NCI-H526 treated with DMSO at 0.1 percent for 48 hours (cell line): ENCODE measurements around the gene DOCK9.
"Not testable (repeated sequence)": the region's sequence is repeated elsewhere in the genome, so short reads cannot be mapped to it uniquely, and the experiment has no call there.

ENCODE experiments used
- DNase-seq: peaks from one replicate; lab custom pipeline; 2025; lab: John Stamatoyannopoulos, UW

Gene DOCK9

DNA sequence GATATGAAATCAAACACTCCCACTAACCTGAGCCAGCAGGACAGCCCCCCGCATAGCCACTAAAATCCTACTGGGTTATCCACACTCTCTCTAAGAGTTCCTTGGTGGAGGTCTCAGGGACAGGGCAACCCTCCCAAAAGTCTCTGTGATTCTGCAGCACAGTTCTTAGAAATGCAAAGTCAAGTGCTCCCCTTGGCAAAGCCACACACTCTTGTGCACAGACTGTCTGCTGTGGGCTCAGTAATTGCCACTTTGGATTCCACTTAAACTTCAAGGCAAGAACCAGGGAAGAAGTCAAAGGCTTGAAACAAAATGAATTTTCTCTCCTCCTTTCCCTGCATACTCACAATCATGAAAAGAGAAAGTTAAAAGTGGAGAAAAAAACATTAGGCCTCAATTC is 61.5 kb downstream of the DOCK9 start:
- no peak for DNase-seq

GRCh38 chr13:98915981-98916380 is 61.9 kb downstream of the DOCK9 start:
- no peak for DNase-seq

- no peak for DNase-seq
These were observed 62.3 kb downstream of the DOCK9 start for GRCh38 chr13:98915563-98915962.

GRCh38 chr13:98913741-98914140 is 64.1 kb downstream of the DOCK9 start:
- no peak for DNase-seq

- no peak for DNase-seq
These were observed 65.0 kb downstream of the DOCK9 start for GRCh38 chr13:98912846-98913245.

- no peak for DNase-seq
These were observed 67.3 kb downstream of the DOCK9 start for GRCh38 chr13:98910501-98910951.

DNA sequence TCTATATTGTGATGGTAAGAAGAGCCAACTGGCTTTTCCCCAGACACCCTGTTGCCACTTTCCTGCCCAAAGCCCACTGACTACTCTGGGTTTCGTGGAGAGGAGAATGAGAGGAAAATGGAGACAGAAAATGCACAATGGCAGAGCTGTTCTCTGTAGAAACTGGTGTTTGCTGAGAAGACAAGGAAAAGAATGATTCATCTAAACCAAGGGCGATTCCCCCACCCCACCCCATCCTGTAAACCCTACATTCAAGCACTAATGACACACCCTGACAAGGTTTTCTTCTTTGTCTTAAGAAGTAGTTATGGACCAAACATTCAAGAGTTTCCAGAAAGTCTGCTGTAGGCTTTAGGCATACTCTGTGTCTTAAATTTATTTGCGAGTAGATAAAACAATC is 68.8 kb downstream of the DOCK9 start:
- DNase-seq, result no peak

DNA sequence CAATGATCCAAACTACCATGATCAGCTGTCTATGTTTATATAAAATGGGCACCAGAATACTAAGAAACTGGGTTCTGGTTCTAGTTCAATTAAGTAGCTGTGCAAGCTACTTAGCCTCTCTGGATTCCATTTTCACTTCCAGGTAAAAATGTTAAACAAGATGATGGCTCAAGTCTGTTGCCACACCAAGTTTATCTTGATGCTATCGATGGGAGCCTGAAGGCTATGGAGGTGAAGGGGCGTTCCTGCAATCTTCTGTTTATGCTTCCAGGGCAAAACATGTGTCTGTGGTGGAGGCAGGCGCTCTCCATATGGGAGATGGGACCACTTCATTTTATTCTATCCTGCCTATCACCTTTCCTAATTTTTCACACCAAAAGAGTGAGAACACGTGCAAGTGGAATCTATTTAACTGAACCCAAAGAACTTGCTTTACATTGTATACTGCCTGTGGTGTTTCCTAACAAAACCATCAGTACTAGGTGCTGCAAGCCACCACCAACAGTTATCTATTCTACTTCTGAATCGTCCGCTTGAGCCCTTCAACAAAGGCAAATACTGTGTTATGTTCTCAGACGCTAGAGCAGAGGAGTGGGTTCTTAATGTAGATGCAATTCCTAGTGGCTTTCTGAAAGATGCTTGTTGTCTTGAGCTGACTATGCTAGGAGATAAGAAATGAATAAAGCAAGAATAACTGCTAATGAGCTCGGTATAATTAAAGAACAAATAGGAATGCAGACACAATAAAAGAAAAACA is 70.9 kb downstream of the DOCK9 start:
- DNase-seq, result no peak

GRCh38 chr13:98905199-98905598 is 72.7 kb downstream of the DOCK9 start:
- DNase-seq, result no peak

- no peak for DNase-seq
These were observed 77.4 kb downstream of the DOCK9 start for GRCh38 chr13:98900442-98900841.

DNA sequence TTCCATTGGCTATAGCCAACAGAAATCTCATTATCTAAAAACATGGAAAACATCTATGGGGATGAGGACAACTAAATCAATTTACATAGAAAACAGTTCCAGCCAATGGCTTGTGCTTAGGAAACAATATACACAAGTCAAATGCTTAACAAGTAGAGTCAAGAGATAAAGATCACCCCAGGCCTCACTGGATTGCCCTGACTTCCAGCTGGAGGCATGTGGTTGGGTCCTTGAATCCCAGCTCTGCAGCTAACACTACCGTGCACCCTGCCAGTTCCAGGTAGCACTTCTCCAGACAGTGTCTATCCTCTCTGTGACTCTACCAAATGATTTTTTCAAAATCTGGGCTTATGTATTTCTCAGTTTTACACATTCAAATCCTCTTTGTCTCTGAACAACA is 80.2 kb downstream of the DOCK9 start:
- no peak for DNase-seq

DNA sequence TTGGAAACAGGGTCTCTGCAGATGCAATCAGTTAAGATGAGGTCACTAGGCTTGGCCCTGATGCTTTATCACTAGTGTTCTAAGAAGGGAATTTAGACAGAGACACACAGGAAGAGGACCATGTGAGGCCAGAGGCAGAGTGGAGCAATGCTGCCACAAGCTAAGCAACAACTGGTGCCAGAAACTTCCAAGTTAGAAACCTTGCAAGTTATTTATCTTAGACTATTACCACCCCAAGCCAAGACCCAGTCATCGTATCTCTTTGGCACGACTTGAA is 81.1 kb downstream of the DOCK9 start:
- no peak for DNase-seq

GRCh38 chr13:98896083-98896867 is 81.6 kb downstream of the DOCK9 start:
- no peak for DNase-seq

DNA sequence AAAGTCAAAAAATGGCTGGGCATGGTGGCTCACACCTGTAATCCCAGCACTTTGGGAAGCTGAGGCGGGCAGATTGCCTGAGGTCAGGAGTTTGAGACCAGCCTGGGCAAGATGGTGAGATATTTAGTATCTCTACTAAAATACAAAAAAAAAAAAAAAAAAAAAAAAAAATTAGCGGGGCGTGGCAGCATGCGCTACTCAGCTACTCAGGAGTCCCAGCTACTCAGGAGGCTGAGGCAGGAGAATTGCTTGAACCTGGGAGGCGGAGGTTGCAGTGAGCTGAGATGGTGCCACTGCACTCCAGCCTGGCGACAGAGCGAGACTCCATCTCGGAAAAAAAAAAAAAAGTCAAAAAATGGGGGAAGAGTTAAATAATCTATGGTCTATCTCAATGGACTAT is 83.0 kb downstream of the DOCK9 start:
- DNase-seq, result not testable (repeated sequence)

- DNase-seq, result no peak
These were observed 84.5 kb downstream of the DOCK9 start for GRCh38 chr13:98893371-98893770.

DNA sequence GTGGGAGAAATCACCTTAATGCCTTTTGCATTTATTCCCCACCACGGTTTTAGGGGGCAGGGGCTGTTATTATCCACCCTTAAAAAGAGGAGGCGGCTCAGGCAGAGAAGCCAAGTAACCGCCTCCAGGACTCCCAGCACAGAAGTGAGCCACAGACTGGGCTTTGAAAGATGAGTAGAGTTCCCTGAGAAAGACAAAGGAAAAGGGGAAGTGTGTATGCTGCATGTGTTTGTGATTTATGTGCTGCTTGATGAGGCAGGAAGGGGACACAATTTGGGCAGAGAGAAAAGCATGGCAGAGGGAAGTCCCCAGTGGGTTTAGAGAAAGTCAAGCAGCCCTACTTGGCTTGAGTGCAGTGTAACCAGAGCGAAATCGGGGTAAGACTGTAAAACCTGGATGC is 85.0 kb downstream of the DOCK9 start:
- DNase-seq, result no peak

GRCh38 chr13:98892077-98892476 is 85.8 kb downstream of the DOCK9 start:
- no peak for DNase-seq

- no peak for DNase-seq
These were observed 86.9 kb downstream of the DOCK9 start for GRCh38 chr13:98890925-98891324.

DNA sequence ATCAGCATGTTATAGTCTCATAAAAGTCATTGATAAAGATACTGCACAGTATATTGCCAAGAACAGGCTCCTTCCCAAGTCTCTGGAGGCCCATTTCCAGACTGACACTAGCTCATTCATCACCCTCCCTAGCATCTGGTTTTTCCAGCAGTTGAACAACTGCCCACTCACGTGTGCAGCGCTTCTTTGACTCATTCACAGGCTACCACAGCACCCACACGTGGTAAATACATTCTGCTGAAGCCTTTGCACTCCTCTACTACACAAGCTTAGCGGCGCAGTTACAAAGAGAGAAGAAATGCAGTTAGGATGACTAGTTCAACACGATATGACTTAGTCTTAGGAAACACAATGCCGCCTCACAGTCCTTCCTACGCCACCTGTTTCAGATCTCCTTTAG is 87.7 kb downstream of the DOCK9 start:
- no peak for DNase-seq

- no peak for DNase-seq
These were observed 88.3 kb downstream of the DOCK9 start for GRCh38 chr13:98889419-98890085.

- DNase-seq, result no peak
These were observed 89.0 kb downstream of the DOCK9 start for GRCh38 chr13:98888890-98889279.

GRCh38 chr13:98888222-98888889 is 89.5 kb downstream of the DOCK9 start:
- DNase-seq, result no peak
